HG03039 (cell line): ENCODE data around the gene VPS37B.

Experiments used
- ATAC-seq: cut with Tn5 transposase; IDR thresholded peaks from one replicate; pipeline ENCODE4 v1.9.1; 2021; ENCODE audit warnings: mild to moderate bottlenecking, moderate library complexity; ENCODE audit not compliant: unreplicated experiment

The VPS37B gene

DNA sequence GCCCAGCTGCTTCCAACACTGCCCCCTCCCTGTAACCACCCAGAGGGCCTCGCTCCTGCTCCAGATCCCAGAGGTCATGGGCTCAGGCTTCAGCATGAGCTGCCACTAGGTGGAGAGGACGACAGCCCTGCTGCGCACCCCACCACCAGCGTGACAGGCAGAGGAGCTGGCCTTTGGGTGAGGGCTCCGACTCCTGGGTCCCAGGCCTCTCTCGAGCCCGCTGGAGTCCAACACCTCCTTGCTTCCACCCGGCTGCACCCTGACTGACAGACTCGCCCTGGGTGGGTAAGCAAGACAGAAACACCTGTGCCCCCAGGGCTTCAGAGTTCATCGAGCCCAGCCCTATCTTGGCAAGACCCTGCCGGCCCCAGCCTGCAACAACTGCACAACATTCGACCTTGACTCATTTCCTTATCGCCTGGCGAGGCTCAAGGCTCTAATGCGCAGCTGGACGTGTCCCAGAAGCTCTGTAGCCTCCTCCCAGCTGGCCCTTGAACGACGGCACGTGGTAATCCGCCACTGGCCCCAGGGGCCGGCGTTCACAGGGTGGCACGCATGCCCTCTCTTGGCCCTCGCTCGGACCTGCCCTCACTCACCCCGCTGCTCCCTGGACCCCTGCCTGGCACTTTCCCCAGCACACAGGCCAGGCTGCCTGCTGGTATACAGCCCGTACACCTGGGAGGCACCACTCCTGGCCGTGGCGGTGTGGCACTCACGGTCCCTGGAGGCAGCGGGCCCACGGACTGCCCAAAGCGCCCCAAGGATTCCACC lies 28.0 kb downstream of the VPS37B start:
- ATAC-seq = no peak

DNA sequence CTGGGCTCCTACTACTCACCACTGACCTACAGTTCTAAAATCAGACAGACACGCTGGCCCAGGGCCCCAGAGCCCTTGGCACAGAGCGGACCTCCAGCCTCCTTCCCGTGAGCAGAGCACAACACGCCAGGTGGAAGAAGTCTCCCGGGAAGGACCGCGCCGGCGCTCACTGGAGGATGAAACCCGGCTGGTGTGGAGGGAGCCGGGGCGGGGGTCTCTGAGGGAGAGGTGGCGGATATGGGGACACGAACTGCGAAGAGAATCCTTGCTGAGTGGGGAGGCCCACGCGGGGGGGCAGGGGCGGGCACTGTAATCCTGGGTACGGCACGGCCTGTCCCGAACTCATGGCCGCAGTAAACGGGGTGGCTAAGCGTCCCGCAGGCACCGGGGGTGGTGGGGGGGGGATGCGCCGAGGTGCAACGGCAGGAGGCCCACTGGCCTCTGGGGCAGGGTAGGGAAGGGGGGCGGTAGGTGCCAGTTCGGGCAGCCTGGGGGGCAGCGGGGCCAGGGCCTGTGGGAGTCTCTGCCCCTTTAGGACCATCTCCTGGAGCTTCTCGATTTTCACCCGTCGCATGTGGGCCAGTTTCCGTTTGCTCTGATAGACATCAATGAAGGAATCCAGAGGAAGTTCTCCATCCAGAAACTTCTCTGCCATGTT lies 28.8 kb downstream of the VPS37B start:
- no peak for ATAC-seq

DNA sequence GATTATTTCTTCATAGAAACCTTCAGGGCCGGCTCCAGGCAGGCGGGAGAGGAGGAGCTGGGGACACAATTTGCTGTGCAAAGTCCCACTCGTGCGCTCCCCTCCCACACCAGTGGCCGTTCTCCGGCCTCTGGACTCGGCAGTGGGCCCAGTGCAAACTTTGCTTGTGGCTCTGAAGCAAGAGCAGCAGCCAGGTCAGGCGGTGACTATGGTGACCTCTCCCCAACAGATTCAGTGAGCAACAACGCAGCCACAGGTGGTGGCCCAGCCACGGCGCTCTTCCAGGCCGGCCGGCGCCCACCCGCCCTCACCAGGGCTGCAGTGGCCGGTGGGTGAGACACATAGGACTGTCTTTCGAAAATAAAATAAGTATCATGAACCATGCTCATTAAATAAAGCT lies 29.5 kb downstream of the VPS37B start:
- no peak for ATAC-seq

DNA sequence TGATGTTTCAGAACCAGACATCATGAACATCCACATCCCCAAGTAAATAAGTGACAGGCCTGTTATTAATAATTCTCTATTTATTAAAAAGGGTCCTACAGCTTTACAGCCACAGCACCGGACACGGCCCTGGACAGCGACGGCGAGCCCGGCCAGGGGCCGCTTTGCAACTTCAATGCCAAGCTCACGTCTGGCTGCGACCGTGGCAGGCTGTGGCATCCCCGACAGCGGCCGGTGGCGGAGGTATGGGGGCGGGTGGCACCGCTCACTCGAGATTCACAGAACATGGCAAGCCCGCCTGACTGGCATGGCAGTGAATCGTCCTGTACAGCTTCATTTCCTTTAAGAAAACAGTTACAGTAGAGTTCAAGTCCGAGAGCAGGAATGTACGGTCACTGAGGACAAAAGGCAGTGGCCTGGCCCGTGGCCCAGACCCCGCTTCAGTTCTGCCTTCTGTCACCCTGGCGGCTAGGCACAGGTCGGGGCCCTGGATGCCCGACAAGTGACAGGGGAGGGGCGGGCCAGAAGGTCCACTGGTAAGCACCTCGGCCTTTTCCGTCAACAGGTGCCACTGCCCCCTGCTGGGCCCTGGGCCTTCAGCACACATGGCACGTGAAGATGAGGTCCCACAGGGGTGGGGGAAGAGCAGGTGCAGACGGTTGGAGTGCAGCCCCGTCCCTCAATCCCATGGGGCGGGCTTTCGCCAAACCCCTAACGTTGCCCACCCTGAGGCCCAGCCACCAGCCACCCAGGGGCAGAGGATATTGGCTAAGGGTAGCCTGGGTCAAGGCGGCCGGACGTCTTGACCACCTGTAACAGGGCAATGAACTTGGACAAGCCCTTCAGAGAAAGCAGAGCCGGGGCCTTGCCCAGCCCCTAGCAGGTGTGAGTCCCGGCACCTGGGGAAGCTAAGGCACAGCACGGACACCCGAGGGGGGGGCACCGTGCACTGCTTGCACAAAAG lies 30.4 kb downstream of the VPS37B start:
- ATAC-seq = no peak

DNA sequence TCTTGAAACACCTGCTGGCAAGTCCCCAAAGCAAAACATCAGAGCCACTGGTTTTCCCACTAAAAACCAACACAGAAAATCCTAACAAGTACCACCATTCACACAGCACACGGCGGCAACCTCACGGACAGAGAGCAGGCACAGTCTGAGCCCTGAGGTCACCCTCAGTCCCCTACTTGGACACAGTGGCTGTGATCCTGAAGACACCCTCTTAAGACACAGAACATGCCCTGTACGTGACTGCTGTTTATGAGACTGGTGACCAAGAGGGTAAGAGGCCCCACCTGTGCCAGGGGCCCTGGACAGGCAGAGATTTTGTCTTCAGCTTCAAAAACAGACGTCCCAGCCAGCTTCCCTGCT lies 31.1 kb downstream of the VPS37B start:
- no peak for ATAC-seq

DNA sequence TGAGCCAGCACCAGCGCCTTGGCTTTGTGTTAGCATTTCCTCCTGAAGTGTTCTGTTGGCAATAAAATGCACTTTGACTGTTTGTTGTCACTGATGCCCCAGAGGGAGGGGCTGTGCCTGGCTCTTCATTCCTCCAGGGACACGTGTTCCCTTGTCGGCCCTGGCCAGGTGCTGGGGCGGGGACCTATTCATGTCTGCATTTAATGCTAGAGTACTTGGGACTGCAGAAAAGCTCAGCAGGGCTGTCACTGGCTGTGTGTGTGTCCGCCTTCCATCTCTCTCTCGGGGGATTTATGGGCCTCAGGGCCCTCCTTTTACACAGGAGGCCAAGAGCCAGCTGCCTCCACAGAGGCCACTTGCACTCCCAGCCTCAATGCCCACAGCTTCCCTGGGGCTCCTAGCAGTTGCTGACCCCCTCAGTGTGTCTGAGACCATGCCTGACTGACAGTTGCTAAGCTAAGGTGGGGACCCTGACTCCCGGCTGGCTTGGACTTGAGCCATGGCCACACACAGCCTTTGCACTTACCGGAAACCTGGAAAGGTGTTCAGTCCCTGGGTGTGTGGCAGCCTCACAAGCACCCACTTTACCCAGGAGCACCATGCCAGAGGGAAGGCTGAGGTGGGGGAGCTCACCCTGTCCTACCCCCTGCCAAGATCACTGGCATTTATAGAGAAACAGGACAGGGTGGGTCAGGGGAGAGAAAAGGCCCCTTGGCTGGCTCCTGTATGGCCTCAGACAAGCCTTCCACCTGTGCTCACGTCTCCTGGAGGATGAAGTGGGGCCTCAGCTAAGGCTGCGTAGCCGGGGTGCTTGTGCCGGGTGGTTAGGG lies 32.8 kb downstream of the VPS37B start:
- no peak for ATAC-seq

DNA sequence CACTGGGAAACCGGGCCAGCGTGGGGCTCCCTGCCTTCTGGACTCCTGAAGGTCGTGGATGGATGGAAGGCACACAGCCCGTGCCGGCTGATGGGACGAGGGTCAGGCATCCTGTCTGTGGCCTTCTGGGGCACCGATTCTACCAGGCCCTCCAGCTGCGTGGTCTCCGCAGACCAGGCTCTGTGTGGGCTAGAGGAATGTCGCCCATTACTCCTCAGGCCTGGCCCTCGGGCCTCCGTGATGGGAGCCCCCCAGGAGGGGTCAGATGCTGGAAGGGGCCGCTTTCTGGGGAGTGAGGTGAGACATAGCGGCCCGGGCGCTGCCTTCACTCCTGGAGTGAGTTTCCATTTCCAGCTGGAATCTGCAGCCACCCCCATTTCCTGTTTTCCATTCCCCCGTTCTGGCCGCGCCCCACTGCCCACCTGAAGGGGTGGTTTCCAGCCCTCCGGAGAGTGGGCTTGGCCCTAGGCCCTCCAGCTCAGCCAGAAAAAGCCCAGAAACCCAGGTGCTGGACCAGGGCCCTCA lies 33.8 kb downstream of the VPS37B start:
- ATAC-seq = no peak

DNA sequence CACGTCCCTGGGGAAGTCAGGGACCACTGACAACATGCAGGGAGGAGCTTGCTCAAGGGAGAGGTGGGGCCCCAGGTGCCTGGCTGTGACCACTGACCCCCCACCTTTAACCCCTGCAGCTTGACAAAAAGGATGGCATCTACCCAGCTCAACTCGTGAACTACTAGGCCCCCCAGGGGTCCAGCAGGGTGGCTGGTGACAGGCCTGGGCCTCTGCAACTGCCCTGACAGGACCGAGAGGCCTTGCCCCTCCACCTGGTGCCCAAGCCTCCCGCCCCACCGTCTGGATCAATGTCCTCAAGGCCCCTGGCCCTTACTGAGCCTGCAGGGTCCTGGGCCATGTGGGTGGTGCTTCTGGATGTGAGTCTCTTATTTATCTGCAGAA lies 34.3 kb downstream of the VPS37B start:
- ATAC-seq = no peak

DNA sequence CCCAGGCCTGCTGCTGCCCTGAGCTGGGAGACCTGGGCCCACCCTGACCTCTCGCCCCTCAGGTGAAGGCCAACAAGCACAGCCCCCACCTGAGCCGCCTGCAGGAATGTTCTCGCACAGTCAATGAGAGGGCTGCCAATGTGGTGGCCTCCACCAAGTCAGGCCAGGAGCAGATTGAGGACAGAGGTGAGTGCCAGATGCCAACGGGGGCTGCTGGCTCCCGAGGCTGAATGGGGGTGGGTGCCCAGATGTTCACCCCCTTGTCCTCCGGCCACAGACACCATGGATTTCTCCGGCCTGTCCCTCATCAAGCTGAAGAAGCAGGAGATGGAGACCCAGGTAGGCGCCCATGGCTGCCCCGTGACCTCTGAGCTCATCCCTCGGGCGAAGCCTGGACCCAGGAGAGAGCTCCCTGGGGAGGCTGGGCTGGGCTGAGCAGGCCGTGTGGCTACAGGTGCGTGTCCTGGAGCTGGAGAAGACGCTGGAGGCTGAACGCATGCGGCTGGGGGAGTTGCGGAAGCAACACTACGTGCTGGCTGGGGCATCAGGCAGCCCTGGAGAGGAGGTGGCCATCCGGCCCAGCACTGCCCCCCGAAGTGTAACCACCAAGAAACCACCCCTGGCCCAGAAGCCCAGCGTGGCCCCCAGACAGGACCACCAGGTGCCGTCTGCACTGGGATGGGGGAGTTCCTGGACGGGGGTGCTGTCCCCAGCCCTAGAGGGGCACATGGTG lies 34.9 kb downstream of the VPS37B start:
- no peak for ATAC-seq

DNA sequence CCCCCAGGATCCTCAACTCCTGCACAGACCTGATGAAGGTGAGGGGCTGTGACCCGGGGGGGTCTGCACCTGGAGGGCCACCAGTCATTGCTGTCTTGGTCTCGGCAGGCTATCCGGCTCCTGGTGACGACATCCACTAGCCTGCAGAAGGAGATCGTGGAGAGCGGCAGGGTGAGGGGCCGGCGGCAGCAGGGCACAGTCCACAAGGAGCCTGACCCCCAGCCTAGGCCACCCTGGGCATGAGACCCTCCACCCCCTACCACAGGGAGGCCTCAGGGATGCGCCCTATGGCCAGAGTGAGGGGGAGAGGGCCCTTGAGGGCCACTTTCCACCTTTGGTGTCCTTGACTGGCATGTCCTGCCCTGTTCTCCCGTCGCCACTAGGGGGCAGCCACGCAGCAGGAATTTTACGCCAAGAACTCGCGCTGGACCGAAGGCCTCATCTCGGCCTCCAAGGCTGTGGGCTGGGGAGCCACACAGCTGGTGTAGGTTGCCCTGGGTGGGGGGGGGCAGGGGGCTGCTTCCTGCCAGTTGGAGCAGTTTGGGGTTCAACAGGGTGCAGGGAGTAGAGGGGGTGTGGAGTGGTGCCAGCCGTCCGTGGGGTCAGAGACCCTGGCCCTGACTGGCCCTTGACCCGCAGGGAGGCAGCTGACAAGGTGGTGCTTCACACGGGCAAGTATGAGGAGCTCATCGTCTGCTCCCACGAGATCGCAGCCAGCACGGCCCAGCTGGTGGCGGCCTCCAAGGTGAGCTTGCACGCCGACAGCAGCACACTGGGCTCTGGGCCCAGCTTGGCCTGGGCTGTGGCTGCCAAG lies 35.7 kb downstream of the VPS37B start:
- no peak for ATAC-seq

DNA sequence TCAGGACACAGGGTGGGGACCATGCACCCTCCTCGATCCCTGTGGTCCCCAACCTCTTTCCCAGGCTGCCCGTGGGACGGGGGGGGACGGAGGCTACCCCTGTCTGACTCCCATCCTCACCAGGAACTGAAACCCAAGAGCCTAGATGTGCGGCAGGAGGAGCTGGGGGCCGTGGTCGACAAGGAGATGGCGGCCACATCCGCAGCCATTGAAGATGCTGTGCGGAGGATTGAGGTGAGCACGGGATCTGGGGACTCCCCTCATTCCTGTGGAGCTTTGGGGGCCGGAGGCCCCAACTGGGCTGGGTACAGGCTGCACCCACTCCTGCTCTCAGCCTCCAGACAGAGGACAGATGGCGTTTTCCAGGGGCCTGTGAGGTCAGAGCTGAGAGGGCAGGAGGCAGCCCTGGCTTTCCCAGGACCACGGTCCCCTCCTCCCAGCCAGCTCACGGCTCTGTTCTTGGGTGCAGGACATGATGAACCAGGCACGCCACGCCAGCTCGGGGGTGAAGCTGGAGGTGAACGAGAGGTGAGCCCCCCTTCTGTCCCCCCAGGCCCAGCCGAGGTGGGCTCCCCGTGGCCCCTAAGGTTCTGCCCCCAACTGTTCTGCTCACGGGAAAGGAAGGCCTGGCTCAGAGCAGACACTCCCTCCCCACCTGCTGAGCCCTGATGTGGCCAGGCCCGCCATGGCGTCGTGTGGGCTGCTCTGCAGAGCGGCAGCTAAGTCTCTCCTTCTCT lies 36.5 kb downstream of the VPS37B start:
- no peak for ATAC-seq

DNA sequence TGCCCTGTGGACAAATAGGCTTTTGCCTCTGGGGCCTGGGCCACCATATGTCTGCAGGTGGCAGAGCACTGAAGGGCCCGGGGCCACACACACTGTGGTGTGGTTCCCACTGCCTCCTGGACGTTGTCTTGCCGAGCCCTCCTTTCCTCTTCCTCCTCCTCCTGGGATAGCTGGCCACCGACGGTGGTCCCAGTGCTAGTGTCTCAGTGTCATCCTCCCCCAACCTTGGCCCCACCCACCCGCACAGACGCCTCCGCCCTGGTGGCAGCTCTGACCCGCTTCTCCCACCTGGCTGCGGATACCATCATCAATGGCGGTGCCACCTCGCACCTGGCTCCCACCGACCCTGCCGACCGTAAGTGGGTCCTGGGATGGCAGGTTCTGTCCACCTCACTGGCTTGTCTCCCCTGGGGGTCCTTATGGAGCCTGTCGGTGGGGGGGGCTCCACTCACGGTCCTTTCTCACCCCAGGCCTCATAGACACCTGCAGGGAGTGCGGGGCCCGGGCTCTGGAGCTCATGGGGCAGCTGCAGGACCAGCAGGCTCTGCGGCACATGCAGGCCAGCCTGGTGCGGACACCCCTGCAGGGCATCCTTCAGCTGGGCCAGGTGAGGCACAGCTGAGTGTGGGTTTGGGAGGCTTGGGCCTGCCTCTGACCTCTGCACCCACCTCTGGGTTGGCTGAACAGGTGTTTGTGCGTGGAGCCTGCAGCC lies 37.2 kb downstream of the VPS37B start:
- ATAC-seq = no peak

DNA sequence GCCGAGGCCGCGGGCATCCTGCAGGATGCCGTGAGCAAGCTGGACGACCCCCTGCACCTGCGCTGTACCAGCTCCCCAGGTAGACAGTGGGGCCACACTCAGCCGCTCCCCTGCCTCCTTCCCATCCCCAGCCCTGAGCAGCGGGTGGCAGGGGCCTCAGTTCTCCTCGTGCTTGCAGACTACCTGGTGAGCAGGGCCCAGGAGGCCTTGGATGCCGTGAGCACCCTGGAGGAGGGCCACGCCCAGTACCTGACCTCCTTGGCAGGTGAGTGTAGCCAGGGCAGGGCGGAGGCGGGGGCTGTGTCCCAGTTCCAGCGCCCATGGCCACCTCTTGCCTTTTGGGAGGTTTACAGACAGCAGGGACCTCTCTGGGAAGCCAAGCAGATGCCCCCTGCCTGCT lies 37.8 kb downstream of the VPS37B start:
- no peak for ATAC-seq

DNA sequence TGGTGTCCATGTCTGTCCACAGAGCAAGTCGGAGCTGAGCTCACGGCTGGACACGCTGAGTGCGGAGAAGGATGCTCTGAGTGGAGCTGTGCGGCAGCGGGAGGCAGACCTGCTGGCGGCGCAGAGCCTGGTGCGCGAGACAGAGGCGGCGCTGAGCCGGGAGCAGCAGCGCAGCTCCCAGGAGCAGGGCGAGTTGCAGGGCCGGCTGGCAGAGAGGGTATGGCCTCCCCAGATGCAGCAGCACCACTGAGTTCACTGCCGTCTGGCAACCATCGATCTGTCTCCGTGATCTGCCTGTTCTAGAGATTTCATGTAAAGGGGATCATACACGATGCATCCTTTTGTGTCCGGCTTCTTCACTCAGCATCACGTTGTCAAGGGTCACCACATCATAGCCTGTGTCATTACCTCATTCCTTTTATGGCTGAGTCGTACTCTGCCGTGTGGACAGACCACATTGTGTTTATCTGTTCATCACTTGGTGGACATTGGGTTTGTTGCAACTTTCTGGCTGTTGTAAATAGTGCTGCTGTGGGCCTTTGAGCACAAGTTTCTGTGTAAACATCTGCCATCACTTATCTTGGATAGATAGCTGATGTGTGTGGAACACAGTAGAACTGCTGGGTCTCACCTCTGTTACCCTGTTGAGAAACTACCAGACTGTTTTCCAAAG lies 38.8 kb downstream of the VPS37B start:
- ATAC-seq = no peak

DNA sequence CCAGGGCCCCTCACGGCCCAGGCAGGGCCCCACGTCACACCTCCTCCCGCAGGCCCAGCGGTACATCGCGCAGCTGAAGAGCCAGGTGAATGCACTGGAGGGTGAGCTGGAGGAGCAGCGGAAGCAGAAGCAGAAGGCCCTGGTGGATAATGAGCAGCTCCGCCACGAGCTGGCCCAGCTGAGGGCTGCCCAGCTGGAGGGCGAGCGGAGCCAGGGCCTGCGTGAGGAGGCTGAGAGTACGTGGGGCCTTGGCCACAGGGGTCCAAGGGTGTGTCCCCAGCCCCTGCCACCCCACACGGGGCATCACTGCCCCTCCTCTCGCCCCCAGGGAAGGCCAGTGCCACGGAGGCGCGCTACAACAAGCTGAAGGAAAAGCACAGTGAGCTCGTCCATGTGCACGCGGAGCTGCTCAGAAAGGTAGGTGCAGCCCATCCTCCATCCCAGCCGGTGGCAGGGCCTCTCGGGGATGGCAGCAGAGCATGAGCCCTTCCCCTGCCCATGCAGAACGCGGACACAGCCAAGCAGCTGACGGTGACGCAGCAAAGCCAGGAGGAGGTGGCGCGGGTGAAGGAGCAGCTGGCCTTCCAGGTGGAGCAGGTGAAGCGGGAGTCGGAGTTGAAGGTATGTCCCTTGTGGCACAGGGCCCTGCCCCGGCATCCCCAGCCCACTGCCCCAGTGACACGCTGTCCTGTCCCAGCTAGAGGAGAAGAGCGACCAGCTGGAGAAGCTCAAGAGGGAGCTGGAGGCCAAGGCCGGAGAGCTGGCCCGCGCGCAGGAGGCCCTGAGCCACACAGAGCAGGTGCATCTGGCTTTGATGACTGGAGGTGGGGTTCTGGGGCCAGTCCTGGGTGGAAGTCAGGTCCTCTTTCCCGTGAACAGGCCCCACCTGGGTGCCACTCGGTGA lies 39.7 kb downstream of the VPS37B start:
- ATAC-seq = no peak
